GM15510 (cell line): ENCODE measurements around the gene LDHD.

ENCODE experiments used
- POLR2A ChIP-seq: IDR thresholded peaks from 3 replicates; pipeline ENCODE4 v1.6.1; 2011; ENCODE audit warnings: borderline replicate concordance; ENCODE audit not compliant: insufficient read length; ENCODE audit errors: extremely low read depth

Gene LDHD

GRCh38 chr16:75065149-75065505 is 51.5 kb downstream of the LDHD start:
- TF ChIP-seq POLR2A, result no peak

DNA sequence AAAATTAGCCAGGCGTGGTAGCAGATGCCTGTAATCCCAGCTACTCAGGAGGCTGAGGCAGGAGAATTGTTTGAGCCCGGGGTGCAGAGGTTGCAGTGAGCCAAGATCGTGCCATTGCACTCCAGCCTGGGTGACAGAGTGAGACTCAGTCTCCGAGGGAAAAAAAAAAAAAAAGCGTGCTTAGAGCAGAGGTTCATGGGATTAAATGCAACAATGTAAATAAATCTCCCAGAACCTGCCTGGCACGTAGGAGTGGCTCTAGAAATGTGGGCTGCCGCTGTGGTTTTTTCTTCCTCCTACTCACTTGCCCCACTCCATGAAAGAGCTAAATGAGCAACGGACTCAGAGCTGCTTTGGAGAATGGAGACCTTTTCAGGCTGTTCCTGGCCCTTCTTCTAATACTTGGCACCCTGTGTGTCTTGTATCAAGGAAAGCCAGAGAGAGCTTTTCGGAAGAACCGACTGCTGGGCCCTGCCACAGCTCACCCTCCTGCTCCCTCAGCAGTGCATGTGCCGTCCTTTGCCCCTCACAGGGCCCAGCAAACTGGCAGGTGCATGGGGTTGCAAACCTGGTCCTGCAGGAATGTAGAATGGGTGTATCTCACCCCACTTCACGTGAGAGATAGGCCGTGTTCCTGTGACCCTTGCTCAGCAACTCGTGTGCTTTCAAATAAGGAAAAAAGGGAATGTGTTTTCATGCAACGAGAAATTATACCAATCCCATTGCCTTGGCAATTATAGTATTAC is 52.0 kb downstream of the LDHD start:
- TF ChIP-seq POLR2A, result no peak

GRCh38 chr16:75063549-75064088 is 53.0 kb downstream of the LDHD start:
- no peak for TF ChIP-seq POLR2A

DNA sequence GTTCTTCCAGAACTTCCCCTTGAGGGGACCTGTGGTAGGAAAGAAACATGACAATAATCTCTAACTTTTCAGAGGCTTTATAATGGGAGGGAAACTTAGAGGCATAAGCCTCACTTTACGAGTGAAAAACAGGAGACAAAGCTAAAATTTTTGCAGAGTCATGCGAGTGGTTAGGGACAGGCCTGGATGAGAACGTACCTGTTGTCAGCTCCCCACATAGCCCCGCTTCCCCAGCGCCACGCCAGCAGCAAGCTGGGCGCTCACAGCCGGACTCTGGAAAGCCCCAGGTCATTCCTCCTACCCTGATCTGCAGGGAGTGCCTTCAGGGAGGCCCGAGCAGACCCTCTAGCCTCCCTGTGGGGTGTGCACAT is 53.6 kb downstream of the LDHD start:
- no peak for TF ChIP-seq POLR2A

DNA sequence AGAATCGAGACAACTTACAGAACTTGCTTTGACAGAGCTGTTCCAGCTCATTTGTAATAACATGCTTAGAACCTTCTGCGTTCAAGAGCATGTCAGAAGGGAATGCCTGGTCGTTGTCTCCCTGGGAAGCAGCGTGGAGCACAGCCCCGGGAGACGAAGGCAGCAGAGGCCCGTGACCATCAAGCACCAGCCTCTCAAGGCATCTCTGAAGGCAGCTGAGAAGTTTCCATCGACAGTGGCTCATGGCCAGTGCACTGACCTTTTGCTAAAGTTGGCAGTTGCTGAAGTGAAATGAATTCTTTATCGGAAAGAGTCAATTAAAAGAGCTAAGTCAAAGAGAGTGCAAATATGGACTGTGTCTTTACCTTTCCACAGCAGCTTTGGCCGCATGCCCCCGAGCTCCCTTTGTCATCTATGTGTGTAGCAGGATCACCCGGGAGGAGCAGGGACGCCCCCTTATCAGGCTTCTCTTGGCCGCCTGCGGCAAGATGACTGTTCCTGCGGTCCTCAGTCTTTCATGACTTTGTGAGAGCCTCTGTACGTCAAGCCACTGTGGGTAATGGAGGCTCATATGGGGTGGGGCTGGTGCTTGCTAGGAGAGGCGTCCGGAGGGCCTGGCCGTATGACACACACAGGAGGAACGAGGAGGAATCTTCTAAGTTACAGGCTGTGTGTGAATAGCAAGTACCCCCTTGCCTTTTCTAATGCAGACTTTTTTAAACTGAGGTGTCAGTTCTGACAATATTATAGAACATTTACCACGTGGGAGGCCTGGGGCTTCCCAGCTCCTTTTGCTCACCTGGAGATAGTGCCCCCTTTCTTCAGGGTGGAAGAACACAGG is 54.2 kb downstream of the LDHD start:
- no peak for TF ChIP-seq POLR2A
